Body of pancreas (tissue), 4 donors: Measurements from ENCODE around the gene RAD51D. TPM values are rescaled to one million over a fixed set of nuclear protein-coding genes. Genes with fewer than 3 reads are reported as not detected.

Source experiments
- ATAC-seq: fragments of 150-250 bp; one replicate; pipeline ENCODE4 v1.9.1; 2016
- DNase-seq, 4 donors: peaks; one replicate each; pipeline ENCODE4 v3.0.0-alpha.2; 2019
- H3K27ac ChIP-seq, 4 donors: fragments of 200-600 bp; sonication (generic); 1 replicate in 3 of 4; 2 replicates in 1 of 4; pipeline versions ENCODE4 v1.5.1 to v1.6.1; 2016 to 2019; ENCODE audit warnings: mild to moderate bottlenecking in 1 of 4, mixed read lengths in 1 of 4, moderate library complexity in 1 of 4
- H3K27me3 ChIP-seq, 2 donors: fragments of 200-600 bp; sonication (generic); one replicate each; pipeline ENCODE4 v1.6.0; 2016; ENCODE audit warnings: mild to moderate bottlenecking in 1 of 2
- H3K36me3 ChIP-seq, 2 donors: fragments of 200-600 bp; sonication (generic); replicated peaks in 1 of 2; 2 replicates each; pipeline ENCODE4 v1.5.1; 2016; ENCODE audit warnings: low read depth in 2 of 2; ENCODE audit not compliant: insufficient read depth in 1 of 2
- H3K4me1 ChIP-seq: fragments of 200-600 bp; sonication (generic); one replicate; pipeline ENCODE4 v1.6.0; 2016
- H3K4me3 ChIP-seq, 2 donors: fragments of 200-600 bp; sonication (generic); 1 replicate in 1 of 2; 2 replicates in 1 of 2; pipeline ENCODE4 v1.5.1; 2016 to 2019
- H3K9me3 ChIP-seq, 3 donors: fragments of 200-600 bp; sonication (generic); 1 replicate in 2 of 3; 2 replicates in 1 of 3; pipeline ENCODE4 v1.5.1; 2016
- POLR2A ChIP-seq, 3 donors: fragments of 450-650 bp; IDR thresholded peaks; one replicate each; pipeline ENCODE4 v1.6.1; 2016; ENCODE audit warnings: antibody characterized with exemption in 3 of 3, mild to moderate bottlenecking in 2 of 3
- WGBS, 2 donors: methylation state at CpG; one replicate each; pipeline ENCODE4 v1.1.5; 2017; 5-methylcytosine and 5-hydroxymethylcytosine counted together
- intact Hi-C: fragments of 100-400 bp; cut with DNase I; formaldehyde crosslinking; loops from one replicate; pipeline ENCODE4 v1.15.1; 2023
- total RNA-seq, 2 donors: library from RNA; depleted of rRNA; stranded (reverse); fragments of >200 nt; gene quantifications; one replicate each; pipeline ENCODE4 v1.1.0, GENCODE V29; 2016
- TF ChIP-seq, protein P1 (sequence below), 7 experiments: fragments of 450-650 bp in 4 of 7; fragments of 200-600 bp in 3 of 7; sonication (generic) in 3 of 7; IDR thresholded peaks; one replicate each; pipeline ENCODE4 v1.5.1; 2016 to 2019; ENCODE audit warnings: antibody characterized with exemption in 7 of 7

Gene RAD51D
- total RNA-seq, 2 donors from 2014 or later, result 3.4 to 16.2 TPM

DNA sequence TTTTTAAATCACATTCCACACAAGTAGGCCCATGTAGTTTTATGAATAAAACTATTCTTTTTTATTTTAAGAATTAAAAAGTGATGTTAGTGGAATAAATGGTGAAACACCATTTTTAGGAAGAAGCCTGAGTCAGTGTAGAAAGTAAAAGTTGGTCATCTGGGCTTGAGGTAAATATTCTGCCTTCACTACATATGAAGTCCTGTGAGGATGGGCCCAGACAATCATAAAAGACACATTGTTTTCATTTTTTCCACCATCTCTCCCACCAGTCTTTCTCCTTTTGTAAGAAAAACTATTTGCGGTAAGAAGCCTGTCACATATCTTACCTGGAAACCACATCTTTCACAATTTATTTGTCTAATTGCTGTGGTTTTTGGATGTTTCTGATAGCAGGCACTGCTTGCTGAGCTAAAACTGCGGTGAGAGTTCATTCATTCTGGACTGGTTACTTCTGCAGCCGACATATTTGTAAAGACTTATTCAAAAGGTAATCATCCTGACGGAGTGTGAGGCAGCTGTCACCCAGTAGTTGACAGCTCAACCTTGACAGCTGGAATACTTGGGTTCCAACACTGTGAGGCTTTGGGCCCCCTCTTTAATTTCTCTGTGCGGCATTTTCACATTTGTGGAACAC lies 45.6 kb downstream of the RAD51D start:
- DNase-seq (no peak), ATAC-seq (no peak)
- 31 to 47% methylated on average over 5 of the region's 5 CpGs for WGBS, 2 donors
- Histone ChIP-seq H3K9me3 (peaks cover 0 to 2% (median 0%) of the 10 kb centered on the region in 3 donors), H3K36me3 (no peaks in the 10 kb centered on the region), H3K27me3 (no peaks in the 10 kb centered on the region), H3K4me1 (peaks cover 47% of the 10 kb centered on the region), H3K27ac (peak overlapping the region; percentile 41 to 69 (median 56)), H3K4me3 (no peak overlapping the region)
- no peak for TF ChIP-seq POLR2A (IDR thresholded peaks at IDR 0.05)
- TF ChIP-seq, protein P1, sequence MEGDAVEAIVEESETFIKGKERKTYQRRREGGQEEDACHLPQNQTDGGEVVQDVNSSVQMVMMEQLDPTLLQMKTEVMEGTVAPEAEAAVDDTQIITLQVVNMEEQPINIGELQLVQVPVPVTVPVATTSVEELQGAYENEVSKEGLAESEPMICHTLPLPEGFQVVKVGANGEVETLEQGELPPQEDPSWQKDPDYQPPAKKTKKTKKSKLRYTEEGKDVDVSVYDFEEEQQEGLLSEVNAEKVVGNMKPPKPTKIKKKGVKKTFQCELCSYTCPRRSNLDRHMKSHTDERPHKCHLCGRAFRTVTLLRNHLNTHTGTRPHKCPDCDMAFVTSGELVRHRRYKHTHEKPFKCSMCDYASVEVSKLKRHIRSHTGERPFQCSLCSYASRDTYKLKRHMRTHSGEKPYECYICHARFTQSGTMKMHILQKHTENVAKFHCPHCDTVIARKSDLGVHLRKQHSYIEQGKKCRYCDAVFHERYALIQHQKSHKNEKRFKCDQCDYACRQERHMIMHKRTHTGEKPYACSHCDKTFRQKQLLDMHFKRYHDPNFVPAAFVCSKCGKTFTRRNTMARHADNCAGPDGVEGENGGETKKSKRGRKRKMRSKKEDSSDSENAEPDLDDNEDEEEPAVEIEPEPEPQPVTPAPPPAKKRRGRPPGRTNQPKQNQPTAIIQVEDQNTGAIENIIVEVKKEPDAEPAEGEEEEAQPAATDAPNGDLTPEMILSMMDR (IDR thresholded peaks at IDR 0.05), result no peak
- intact Hi-C loops, result no loop called here

DNA sequence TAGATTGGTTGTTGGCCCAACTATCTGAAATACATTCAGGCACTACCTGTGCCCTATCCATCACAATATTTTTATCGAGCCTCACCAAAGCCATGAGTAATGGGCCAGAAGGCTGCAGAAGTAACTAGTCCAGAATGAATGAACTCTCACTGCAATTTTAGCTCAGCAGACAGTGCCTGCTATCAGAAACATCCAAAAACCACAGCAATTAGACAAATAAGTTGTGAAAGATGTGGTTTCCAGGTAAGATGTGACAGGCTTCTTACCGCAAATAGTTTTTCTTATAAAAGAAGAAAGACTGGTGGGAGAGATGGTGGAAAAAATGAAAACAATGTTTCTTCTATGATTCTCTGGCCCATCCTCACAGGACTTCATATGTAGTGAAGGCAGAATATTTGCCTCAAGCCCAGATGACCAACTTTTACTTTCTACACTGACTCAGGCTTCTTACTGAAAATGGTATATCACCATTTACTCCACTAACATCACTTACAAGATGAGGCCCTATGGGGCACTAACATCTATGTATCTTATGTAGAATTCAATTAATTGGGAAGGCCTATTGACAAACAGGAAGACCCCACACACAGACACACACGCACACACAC lies 46.4 kb downstream of the RAD51D start:
- Histone ChIP-seq H3K4me3 (no peak overlapping the region), H3K9me3 (peaks cover 0 to 2% (median 0%) of the 10 kb centered on the region in 3 donors), H3K27ac (peak overlapping the region in 2 of 4 donors; percentile 50 to 69), H3K27me3 (no peaks in the 10 kb centered on the region), H3K36me3 (no peaks in the 10 kb centered on the region), H3K4me1 (peaks cover 55% of the 10 kb centered on the region)
- intact Hi-C loops, result no loop called here
- ATAC-seq (no peak), DNase-seq (no peak)
- 77 to 82% methylated on average over 3 of the region's 3 CpGs for WGBS, 2 donors
- TF ChIP-seq, protein P1 (IDR thresholded peaks at IDR 0.05), result no peak
- TF ChIP-seq POLR2A (IDR thresholded peaks at IDR 0.05), result no peak

DNA sequence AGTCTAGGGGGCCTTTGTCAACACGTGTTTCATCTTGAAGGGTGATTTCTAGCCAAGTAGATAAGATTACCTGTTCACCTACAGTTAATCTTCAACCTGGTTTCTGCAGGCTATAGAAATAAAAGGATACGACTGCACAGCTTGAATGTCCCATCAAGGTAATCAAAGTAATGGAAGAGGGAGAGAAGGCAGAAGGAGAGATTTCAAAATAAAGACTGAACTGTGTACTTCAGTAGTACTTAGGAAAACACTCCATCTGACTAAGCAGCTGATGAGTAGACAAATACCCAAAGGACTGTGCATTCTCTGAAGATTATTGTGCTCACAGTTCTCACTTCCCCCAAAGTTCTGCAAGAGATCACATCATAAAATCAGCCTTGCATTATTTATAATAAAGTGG lies 50.3 kb downstream of the RAD51D start:
- no peak for ATAC-seq

DNA sequence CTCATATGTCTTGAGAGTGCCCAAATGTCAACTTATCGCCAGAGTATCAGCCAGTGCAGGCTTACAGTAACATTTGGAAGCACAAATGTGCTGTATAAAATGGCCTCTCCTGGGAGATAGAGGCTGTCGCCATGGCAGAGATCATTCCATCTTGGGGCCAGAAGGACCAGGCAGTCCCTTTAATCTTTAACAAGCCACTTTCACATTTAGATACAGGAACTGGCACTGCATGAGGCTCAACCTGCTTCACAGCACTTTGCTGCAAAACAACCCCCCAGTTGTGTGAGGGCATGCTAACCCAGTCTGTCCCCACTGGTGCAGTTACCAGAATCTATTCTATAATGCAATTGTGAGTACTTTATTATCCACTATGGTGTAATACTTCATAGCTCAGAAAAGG lies 51.4 kb downstream of the RAD51D start:
- WGBS, 2 donors, result 73 to 100% methylated on average over 1 to 2 of the region's 2 CpGs
- Histone ChIP-seq H3K27me3 (no peaks in the 10 kb centered on the region), H3K36me3 (no peaks in the 10 kb centered on the region), H3K4me1 (peaks cover 45% of the 10 kb centered on the region), H3K27ac (peak overlapping the region in 2 of 4 donors; percentile 8 to 32), H3K4me3 (no peak overlapping the region), H3K9me3 (no peaks in the 10 kb centered on the region)
- ATAC-seq (no peak), DNase-seq (no peak)
- TF ChIP-seq POLR2A (IDR thresholded peaks at IDR 0.05), result no peak
- TF ChIP-seq, protein P1 (IDR thresholded peaks at IDR 0.05), result no peak
- intact Hi-C loops, result no loop called here

More for the DNA sequence above, 50.3 kb downstream of the RAD51D start:
- H3K4me3 ChIP-seq, result no peak overlapping the region
- DNase-seq, result no peak
- H3K9me3 ChIP-seq, result no peaks in the 10 kb centered on the region
- H3K36me3 ChIP-seq, result no peaks in the 10 kb centered on the region
- WGBS, 2 donors, result 10 to 15% methylated on average over 2 of the region's 2 CpGs
- peaks cover 47% of the 10 kb centered on the region for H3K4me1 ChIP-seq
- no peaks in the 10 kb centered on the region for H3K27me3 ChIP-seq
- TF ChIP-seq, protein P1 (IDR thresholded peaks at IDR 0.05), result no peak
- TF ChIP-seq POLR2A (IDR thresholded peaks at IDR 0.05), result no peak
- H3K27ac ChIP-seq, result peak overlapping the region in 2 of 4 donors; percentile 1 to 32
- intact Hi-C loops, result no loop called here
